Raji (cell line): ENCODE data around the gene HIC2.
"Not testable (repeated sequence)": the region's sequence is repeated elsewhere in the genome, so short reads cannot be mapped to it uniquely, and the experiment has no call there.

ENCODE experiments used
- POLR2A ChIP-seq: IDR thresholded peaks from 2 replicates; pipeline ENCODE4 v1.6.1; 2011; ENCODE audit warnings: low read depth, low read length, control low read depth; ENCODE audit not compliant: insufficient read depth

The HIC2 gene

DNA sequence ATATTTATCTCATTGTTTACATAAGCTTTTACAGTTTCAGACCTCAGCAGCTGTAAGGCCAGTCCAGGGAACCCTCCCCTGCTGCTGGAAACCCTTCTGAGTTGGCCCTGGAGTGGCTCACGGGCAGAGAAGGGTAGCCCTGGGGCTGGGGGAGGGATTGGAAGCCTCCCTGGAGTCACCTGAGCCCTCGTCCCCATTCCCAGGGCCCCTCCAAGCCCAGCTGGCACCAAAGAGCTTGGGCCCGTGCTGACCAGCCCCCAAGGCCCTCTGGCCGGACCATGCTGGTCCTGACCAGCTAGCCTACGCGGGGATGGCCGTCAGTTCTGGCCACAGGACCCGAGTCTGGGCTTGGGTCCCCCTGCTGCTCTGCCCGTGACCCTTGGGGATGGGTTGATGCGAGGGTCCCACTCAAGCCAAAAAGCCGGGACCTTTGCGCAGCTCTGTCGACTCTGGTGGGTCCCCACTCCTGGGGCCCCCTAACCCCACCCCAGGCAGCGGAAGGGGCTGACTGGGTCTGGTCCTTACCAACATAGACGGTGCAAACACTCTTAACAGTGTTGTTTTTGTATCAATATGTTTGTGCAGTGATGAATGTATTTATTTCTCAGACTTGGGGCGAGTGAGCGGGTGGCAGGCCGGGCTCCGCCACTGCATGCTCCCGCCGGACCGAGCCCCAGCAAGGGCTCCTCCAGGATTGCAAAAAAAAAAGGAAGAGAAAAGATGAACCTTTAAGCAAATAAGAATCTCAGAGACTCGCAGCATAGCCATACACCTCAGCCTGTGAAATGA lies 32.6 kb downstream of the HIC2 start:
- no peak for TF ChIP-seq POLR2A

- TF ChIP-seq POLR2A, result no peak
These were observed 33.2 kb downstream of the HIC2 start for GRCh38 chr22:21450320-21450831.

- TF ChIP-seq POLR2A, result no peak
These were observed 33.7 kb downstream of the HIC2 start for GRCh38 chr22:21450858-21451353.

- no peak for TF ChIP-seq POLR2A
These were observed 34.7 kb downstream of the HIC2 start for GRCh38 chr22:21451545-21452520.

DNA sequence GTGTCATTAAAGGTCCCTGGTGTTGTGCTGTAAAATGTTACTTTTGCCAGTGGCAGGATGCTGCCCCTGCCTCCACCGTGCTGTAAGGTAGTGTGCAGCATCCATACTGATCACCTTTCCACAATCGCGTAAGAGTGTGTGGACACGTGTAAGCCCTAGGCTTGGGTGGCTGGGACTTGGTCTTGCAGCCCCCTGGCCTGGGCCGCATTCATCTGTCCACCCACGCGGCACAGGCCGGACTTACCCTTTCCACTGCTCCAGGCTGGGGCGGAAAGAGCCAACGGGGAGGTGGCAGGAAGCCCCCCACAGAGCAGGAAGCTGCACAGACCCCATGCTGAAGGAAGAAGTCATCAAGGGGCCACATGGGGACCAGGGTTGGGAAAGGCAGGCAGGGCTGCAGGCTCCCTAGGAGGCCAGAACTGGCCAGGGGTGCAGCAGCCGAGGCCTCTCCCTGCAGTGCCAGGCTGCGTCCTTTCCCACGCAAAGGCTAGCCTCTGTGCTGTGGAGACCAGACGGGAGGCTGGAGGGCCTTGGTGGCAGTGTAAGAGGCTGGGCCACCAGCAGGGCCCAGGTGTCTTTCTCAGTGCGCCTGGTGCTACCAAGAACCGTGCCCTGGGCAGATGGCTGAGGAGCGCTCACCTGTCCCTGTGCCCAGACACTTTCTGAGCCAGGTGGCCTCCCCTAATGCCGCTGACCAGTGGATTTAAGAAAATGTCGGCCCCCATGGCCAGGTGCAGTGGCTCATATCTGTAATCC lies 38.3 kb downstream of the HIC2 start:
- no peak for TF ChIP-seq POLR2A

GRCh38 chr22:21457023-21457787 lies 40.0 kb downstream of the HIC2 start:
- TF ChIP-seq POLR2A, result no peak

DNA sequence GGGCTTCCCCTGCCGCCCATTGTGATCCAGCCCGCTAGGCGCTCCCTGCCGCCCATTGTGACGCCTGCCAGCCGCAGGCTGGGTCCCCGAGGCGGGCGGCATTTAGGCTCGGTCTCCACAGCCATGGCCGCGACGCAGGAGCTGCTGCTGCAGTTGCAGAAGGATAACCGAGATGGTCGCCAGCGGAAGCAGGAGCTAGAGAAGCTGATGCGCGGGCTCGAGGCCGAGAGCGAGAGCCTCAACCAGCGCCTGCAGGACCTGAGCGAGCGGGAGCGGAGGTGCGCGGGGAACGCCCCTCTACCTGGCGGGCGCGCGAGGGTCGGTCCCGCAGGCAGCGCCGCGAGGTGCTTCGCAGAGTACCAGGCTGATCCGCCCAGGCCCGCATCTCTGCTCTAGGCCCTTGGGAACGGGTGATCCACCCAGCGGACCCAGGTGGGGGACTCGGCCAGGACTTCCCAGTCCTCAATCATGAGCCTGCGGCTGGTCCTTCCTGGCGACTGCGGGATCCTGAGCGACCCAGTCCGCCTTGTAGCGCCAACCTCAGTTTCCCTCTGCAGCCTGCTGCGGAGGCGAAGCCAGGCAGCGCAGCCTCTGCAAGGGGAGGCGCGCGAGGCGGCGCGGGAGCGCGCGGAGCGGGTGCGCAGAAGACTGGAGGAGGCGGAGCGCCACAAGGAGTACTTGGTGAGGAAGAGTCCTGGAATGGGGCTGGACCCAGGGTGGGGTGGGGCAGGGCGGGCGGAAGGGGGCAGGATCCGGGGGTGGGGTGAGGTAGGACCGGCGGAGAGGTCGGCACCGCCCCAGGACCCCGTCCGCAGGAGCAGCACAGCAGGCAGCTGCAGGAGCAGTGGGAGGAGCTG lies 50.4 kb downstream of the HIC2 start, which contains the start of gene TMEM191C:
TSS of gene TMEM191C (plus strand) at position 51 of the 857 bp plus-strand sequence. CDS start at position 124, 73 bp downstream.
- not testable (repeated sequence) for TF ChIP-seq POLR2A
